Activated B cell treated with CpG ODN at 0.5 μM for 24 hours (primary cell): Measurements from ENCODE around the gene LLGL2. TPM values are rescaled to one million over a fixed set of nuclear protein-coding genes. Genes with fewer than 3 reads are reported as not detected.

ENCODE experiments used
- ATAC-seq: fragments of 200-7000 bp; cut with Tn5 transposase; one replicate; pipeline ENCODE4 v1.10.0; 2021; ENCODE audit warnings: low read depth, mild to moderate bottlenecking, moderate library complexity
- CTCF ChIA-PET: fragments of 350-600 bp; sonication (Branson Sonifier 250); formaldehyde crosslinking; loops from one replicate; lab custom pipeline; 2021; ENCODE audit warnings: antibody characterized with exemption; lab: Charles Lee
- POLR2A ChIA-PET: fragments of 350-600 bp; sonication (Branson Sonifier 250); formaldehyde crosslinking; loops from one replicate; lab custom pipeline; 2021; ENCODE audit warnings: antibody characterized with exemption; lab: Charles Lee
- DNase-seq: peaks from one replicate; pipeline ENCODE4 v3.0.0; 2022
- H3K27ac Mint-ChIP-seq: one replicate; pipeline ENCODE4 v1.8.0; 2020; ENCODE audit warnings: mixed read lengths
- H3K27me3 Mint-ChIP-seq: one replicate; pipeline ENCODE4 v1.8.0; 2021; ENCODE audit warnings: mixed read lengths
- H3K36me3 Mint-ChIP-seq: one replicate; pipeline ENCODE4 v1.8.0; 2021; ENCODE audit warnings: low read depth, mixed read lengths
- H3K4me1 Mint-ChIP-seq: one replicate; pipeline ENCODE4 v1.8.0; 2021; ENCODE audit warnings: mixed read lengths
- H3K4me3 Mint-ChIP-seq: one replicate; pipeline ENCODE4 v1.8.0; 2020; ENCODE audit warnings: mild to moderate bottlenecking, mixed read lengths
- H3K9me3 Mint-ChIP-seq: one replicate; pipeline ENCODE4 v1.8.0; 2020; ENCODE audit warnings: mixed read lengths
- intact Hi-C: fragments of 100-400 bp; cut with micrococcal nuclease; formaldehyde crosslinking; loops from one replicate; pipeline ENCODE4 v1.15.1; 2024
- total RNA-seq: library from RNA; stranded (reverse); gene quantifications from 2 replicates; pipeline ENCODE4 v1.2.3, GENCODE V29; 2022
- TF ChIP-seq, protein P1 (sequence below): fragments of 200-600 bp; IDR thresholded peaks from one replicate; pipeline ENCODE4 v1.8.0; 2022; ENCODE audit warnings: antibody characterized with exemption, mild to moderate bottlenecking

LLGL2 gene
- total RNA-seq, 1 donor from 2014 or later: 29.9 TPM

DNA sequence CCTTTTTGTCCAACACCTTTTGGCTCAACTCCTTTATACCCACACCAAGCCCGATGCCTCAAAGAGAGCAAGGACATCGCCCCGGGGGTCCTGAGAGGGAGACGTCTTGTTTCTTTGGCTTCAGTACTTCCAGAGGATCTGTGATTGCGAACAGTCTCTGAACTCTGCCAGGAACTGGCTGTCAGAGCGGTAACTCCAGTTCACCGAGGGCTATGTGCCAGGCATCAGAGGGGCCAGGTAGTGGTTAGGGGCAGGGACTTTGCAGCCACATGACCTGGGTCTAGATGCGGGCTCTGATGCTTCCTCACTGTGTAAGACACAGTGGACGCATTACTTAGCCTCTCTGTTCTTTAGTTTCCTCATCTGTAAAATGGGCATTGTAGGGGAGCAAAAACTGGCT lies 21.6 kb downstream of the LLGL2 start:
- Mint-ChIP-seq H3K27ac (no peak overlapping the region), H3K4me1 (no peaks in the 10 kb centered on the region), H3K4me3 (no peak overlapping the region), H3K9me3 (no peaks in the 10 kb centered on the region), H3K36me3 (peaks cover 7% of the 10 kb centered on the region), H3K27me3 (no peaks in the 10 kb centered on the region)
- TF ChIP-seq, protein P1, sequence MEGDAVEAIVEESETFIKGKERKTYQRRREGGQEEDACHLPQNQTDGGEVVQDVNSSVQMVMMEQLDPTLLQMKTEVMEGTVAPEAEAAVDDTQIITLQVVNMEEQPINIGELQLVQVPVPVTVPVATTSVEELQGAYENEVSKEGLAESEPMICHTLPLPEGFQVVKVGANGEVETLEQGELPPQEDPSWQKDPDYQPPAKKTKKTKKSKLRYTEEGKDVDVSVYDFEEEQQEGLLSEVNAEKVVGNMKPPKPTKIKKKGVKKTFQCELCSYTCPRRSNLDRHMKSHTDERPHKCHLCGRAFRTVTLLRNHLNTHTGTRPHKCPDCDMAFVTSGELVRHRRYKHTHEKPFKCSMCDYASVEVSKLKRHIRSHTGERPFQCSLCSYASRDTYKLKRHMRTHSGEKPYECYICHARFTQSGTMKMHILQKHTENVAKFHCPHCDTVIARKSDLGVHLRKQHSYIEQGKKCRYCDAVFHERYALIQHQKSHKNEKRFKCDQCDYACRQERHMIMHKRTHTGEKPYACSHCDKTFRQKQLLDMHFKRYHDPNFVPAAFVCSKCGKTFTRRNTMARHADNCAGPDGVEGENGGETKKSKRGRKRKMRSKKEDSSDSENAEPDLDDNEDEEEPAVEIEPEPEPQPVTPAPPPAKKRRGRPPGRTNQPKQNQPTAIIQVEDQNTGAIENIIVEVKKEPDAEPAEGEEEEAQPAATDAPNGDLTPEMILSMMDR: no peak
- CTCF ChIA-PET: no interaction called here
- no peak for DNase-seq
- ATAC-seq: no peak
- POLR2A ChIA-PET: no interaction called here
- intact Hi-C loops: no loop called here

DNA sequence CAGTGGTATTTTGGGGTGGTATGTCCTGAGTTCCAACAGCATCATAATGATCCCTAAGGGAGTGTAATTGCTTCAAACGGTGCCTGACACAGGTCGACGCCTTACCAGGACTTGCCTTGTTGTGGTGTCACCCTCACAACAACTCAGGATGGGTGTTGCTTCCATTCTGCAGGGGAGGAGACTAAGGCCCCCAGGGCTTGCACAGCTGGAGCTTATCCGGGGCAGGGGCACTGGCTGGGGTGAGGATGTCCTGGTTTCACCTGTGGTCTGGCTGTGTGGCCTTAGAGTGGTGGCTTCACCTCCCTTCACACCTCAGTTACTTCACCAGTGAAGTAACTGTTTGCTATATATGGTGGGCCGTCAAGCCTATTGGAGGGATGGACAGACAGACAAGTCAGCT lies 23.3 kb downstream of the LLGL2 start:
- H3K27ac Mint-ChIP-seq: no peak overlapping the region
- POLR2A ChIA-PET: no interaction called here
- CTCF ChIA-PET: no interaction called here
- TF ChIP-seq, protein P1: no peak
- no peaks in the 10 kb centered on the region for H3K27me3 Mint-ChIP-seq
- peaks cover 7% of the 10 kb centered on the region for H3K36me3 Mint-ChIP-seq
- no peak for DNase-seq
- no peaks in the 10 kb centered on the region for H3K4me1 Mint-ChIP-seq
- H3K9me3 Mint-ChIP-seq: no peaks in the 10 kb centered on the region
- intact Hi-C loops: no loop called here
- no peak overlapping the region for H3K4me3 Mint-ChIP-seq
- no peak for ATAC-seq

DNA sequence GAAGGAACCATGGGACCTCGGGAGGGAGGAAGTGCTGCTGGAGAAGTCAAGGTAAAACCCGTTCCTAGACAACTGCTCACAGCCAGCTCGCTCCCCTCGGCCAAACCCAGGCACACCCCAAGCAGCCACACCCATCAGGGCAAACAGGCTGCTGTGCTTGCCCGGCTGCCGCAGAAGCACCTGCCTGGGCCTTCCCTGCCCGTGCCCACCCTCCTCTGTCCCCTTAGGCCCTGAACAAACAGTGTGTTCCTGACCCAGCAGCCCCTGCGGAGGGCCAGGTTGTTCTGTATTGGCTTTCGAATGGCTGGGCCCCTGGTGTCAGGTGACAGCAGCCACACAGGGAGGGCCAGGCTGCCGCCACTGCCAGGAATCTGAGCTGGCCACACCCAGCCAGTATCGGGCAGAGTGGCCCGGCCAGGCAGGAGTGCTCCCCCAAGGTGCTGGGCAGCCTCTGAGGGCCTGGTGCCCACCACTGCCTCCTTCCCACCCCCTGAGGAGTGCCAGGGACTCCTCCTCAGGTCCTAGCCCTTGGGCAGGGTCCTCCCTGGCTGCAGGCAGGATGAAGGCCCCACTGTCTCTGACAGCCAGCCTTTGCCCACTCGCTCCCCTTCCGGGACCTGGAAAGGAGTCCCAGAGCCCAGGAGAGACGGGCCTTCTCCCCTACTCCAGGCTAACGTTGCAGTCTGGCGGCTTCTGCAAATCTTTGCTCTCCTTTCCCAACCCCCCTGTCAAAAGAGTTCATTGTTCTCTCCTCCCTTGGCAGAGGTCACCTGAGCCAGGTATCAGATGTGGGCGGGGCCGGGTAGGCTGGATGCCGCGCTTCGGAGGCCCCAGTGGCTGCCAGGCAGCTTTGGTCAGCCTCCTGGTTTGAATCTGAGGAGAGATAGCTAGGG lies 24.0 kb downstream of the LLGL2 start:
- H3K27me3 Mint-ChIP-seq: no peaks in the 10 kb centered on the region
- H3K27ac Mint-ChIP-seq: no peak overlapping the region
- H3K4me1 Mint-ChIP-seq: no peaks in the 10 kb centered on the region
- H3K4me3 Mint-ChIP-seq: no peak overlapping the region
- no peaks in the 10 kb centered on the region for H3K9me3 Mint-ChIP-seq
- no peak for ATAC-seq
- TF ChIP-seq, protein P1: no peak
- DNase-seq: no peak
- POLR2A ChIA-PET: no interaction called here
- CTCF ChIA-PET: no interaction called here
- peaks cover 5% of the 10 kb centered on the region for H3K36me3 Mint-ChIP-seq
- intact Hi-C loops: no loop called here

DNA sequence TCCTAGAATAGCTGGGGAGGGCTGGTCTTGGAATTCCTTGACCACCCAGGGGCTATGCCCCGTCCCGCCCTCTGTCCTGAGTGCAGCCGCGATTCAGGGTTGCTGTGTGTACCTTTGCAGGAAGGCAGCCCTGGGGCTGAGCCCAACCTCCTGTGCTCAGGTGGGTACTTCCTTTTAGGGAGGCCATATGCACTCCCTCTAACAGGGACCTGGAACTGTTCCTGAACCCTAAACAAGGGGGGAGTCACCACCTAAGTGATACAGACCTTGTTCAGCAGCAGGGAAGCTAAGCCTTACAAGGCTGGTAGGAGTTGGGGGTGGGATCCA lies 24.6 kb downstream of the LLGL2 start:
- TF ChIP-seq, protein P1: no peak
- ATAC-seq (no peak), DNase-seq (no peak)
- intact Hi-C loops: no loop called here
- no peak overlapping the region for H3K27ac Mint-ChIP-seq
- H3K4me1 Mint-ChIP-seq: no peaks in the 10 kb centered on the region
- H3K4me3 Mint-ChIP-seq: no peak overlapping the region
- H3K9me3 Mint-ChIP-seq: no peaks in the 10 kb centered on the region
- peaks cover 5% of the 10 kb centered on the region for H3K36me3 Mint-ChIP-seq
- POLR2A ChIA-PET: no interaction called here
- CTCF ChIA-PET: no interaction called here
- no peaks in the 10 kb centered on the region for H3K27me3 Mint-ChIP-seq

DNA sequence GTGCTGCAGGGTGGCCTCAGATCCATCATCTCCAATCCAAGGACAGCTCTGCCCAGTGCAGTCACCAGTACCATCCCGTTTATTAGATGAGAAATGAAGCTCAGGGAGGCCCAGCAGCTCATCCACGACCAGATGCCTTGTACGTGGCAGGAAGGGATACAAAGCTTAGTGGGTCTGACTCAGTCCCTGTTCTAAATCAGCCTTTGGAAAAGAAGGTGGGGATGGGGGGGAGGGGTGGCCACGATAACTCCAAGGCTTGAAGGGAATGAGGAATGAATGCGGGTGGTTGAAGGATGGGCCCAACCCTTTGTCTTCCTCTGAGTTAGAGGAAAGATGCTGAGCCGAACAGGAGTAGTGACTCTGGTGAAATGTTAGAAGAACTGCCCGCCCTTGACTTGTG lies 25.8 kb downstream of the LLGL2 start:
- intact Hi-C loops: no loop called here
- Mint-ChIP-seq H3K27me3 (no peaks in the 10 kb centered on the region), H3K36me3 (peaks cover 4% of the 10 kb centered on the region), H3K27ac (no peak overlapping the region), H3K4me3 (no peak overlapping the region), H3K4me1 (no peaks in the 10 kb centered on the region), H3K9me3 (no peaks in the 10 kb centered on the region)
- ATAC-seq (no peak), DNase-seq (no peak)
- CTCF ChIA-PET: no interaction called here
- POLR2A ChIA-PET: interaction anchor here (0.6 kb wide), 1 partner anchor 21 kb away, joined by 4 read pairs; no protein-coding TSS in a partner anchor
- TF ChIP-seq, protein P1: no peak
